ENCODE results near the gene MEGF9. TPM values are rescaled to one million over a fixed set of nuclear protein-coding genes. Genes with fewer than 3 reads are reported as not detected.

MEGF9 gene
- total RNA-seq, 1 donor from 2014 or later = 17.7 TPM

DNA sequence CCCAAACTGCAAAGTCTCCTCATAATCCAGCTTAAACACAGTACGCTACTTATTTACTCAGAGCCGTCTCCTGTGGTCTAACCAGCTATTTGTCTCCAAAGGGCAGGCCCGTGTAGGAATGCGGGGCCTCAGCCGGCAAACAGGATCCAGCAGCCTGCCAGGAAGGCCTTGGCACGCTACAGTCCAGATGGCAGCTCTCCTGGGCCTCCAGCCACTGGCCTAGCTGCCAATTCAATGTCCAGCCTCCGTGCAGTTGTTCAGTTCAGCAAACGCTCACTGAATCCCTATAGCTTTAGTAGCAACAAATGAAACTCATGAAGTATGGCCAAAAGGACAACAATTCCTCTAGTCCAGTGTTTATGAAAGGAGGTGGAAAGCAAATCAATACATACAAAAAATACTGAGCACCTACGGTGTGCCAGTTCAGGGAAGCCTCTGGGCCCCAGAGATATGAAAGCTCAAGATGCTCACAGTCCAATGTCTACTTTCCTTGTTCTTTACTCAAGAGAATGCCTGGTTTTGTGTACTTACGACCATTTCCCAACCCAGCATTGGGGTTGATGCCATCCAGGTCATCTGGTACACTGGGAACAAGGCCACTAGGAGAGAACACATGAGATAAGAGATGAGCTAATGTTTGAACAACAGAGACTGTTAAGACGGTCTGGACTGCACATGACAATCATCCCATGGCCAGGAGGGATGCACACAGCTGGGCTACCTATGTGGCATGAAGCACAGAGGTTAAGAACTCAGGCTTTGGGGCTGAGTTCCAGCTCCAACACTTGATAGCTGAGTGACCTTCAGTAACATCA is 142.6 kb downstream of the MEGF9 start:
- H3K4me3 Mint-ChIP-seq (ENCODE audit: unreplicated experiment) = no peak overlapping the region
- no peaks in the 10 kb centered on the region for H3K27me3 Mint-ChIP-seq (ENCODE audit: low read depth, unreplicated experiment)
- no peaks in the 10 kb centered on the region for H3K9me3 Mint-ChIP-seq (ENCODE audit: unreplicated experiment)
- DNase-seq (ENCODE audit: low read depth) (peak; percentile 91), FAIRE-seq (no peak)
- H3K4me1 Mint-ChIP-seq (ENCODE audit: low read depth, unreplicated experiment) = peaks cover 2% of the 10 kb centered on the region
- H3K79me2 ChIP-seq (ENCODE audit: insufficient read depth, low read length) = peaks cover 49% of the 10 kb centered on the region
- H3K9me3 ChIP-seq (ENCODE audit: insufficient read depth, low read depth, low read length) = no peaks in the 10 kb centered on the region
- peak overlapping the region; percentile 43 for H3K4me2 ChIP-seq (ENCODE audit: low read length)
- peak overlapping the region; percentile 1 for H2AFZ ChIP-seq (ENCODE audit: low read depth, low read length)
- H3K36me3 ChIP-seq (ENCODE audit: insufficient read depth, low read length) = peaks cover 17% of the 10 kb centered on the region
- H3K4me1 ChIP-seq (ENCODE audit: insufficient read depth, low read length) = peaks cover 16% of the 10 kb centered on the region
- H3K36me3 Mint-ChIP-seq (ENCODE audit: low read depth, unreplicated experiment) = peaks cover 5% of the 10 kb centered on the region
- H4K20me1 ChIP-seq (ENCODE audit: insufficient read depth, low read length) = peaks cover 8% of the 10 kb centered on the region
- H3K9ac ChIP-seq (ENCODE audit: low read length) = no peak overlapping the region
- TF ChIP-seq, protein P1, sequence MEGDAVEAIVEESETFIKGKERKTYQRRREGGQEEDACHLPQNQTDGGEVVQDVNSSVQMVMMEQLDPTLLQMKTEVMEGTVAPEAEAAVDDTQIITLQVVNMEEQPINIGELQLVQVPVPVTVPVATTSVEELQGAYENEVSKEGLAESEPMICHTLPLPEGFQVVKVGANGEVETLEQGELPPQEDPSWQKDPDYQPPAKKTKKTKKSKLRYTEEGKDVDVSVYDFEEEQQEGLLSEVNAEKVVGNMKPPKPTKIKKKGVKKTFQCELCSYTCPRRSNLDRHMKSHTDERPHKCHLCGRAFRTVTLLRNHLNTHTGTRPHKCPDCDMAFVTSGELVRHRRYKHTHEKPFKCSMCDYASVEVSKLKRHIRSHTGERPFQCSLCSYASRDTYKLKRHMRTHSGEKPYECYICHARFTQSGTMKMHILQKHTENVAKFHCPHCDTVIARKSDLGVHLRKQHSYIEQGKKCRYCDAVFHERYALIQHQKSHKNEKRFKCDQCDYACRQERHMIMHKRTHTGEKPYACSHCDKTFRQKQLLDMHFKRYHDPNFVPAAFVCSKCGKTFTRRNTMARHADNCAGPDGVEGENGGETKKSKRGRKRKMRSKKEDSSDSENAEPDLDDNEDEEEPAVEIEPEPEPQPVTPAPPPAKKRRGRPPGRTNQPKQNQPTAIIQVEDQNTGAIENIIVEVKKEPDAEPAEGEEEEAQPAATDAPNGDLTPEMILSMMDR (IDR thresholded peaks at IDR 0.05; ENCODE audit: insufficient read depth, low read depth, low read length) = no peak
- no peak for TF ChIP-seq EZH2 (IDR thresholded peaks at IDR 0.05; ENCODE audit: insufficient read depth, low read length)
- no peaks in the 10 kb centered on the region for H3K27me3 ChIP-seq (ENCODE audit: insufficient read depth, low read length)
- no peak overlapping the region for H3K27ac Mint-ChIP-seq (ENCODE audit: unreplicated experiment)
- no peak overlapping the region for H3K4me3 ChIP-seq (ENCODE audit: insufficient read depth, low read depth, low read length)
- H3K27ac ChIP-seq (ENCODE audit: low read depth, low read length) = peak overlapping the region; percentile 41

DNA sequence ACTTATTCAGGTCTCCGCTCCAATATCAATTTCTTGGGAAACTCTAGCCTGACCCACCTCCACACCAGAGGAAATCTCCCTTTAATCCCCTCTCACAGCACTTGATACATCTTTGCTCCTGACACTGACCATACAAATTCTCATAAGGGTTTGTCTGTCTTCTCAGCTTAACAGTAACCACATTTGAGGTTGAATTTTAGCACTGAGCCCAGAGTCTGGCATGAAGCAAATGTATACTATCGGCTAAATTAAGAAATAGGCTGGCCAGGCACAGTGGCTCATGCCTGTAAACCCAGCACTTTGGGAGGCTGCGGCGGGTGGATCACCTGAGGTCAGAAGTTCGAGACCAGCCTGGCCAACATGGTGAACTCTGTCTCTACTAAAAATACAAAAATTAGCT is 144.0 kb downstream of the MEGF9 start:
- Histone ChIP-seq H4K20me1 (ENCODE audit: insufficient read depth, low read length) (peaks cover 12% of the 10 kb centered on the region), H3K36me3 (ENCODE audit: insufficient read depth, low read length) (peaks cover 23% of the 10 kb centered on the region), H3K79me2 (ENCODE audit: insufficient read depth, low read length) (peaks cover 43% of the 10 kb centered on the region), H2AFZ (ENCODE audit: low read depth, low read length) (no peak overlapping the region), H3K9me3 (ENCODE audit: insufficient read depth, low read depth, low read length) (no peaks in the 10 kb centered on the region), H3K27ac (ENCODE audit: low read depth, low read length) (no peak overlapping the region), H3K9ac (ENCODE audit: low read length) (no peak overlapping the region), H3K27me3 (ENCODE audit: insufficient read depth, low read length) (no peaks in the 10 kb centered on the region), H3K4me2 (ENCODE audit: low read length) (no peak overlapping the region), H3K4me1 (ENCODE audit: insufficient read depth, low read length) (peaks cover 16% of the 10 kb centered on the region), H3K4me3 (ENCODE audit: insufficient read depth, low read depth, low read length) (no peak overlapping the region)
- Mint-ChIP-seq H3K9me3 (ENCODE audit: unreplicated experiment) (no peaks in the 10 kb centered on the region), H3K27me3 (ENCODE audit: low read depth, unreplicated experiment) (no peaks in the 10 kb centered on the region), H3K36me3 (ENCODE audit: low read depth, unreplicated experiment) (peaks cover 9% of the 10 kb centered on the region), H3K4me1 (ENCODE audit: low read depth, unreplicated experiment) (peaks cover 2% of the 10 kb centered on the region), H3K27ac (ENCODE audit: unreplicated experiment) (no peak overlapping the region), H3K4me3 (ENCODE audit: unreplicated experiment) (no peak overlapping the region)
- FAIRE-seq = no peak
- TF ChIP-seq, protein P1 (IDR thresholded peaks at IDR 0.05; ENCODE audit: insufficient read depth, low read depth, low read length) = no peak
- TF ChIP-seq EZH2 (IDR thresholded peaks at IDR 0.05; ENCODE audit: insufficient read depth, low read length) = no peak
- no peak for DNase-seq (ENCODE audit: low read depth)

DNA sequence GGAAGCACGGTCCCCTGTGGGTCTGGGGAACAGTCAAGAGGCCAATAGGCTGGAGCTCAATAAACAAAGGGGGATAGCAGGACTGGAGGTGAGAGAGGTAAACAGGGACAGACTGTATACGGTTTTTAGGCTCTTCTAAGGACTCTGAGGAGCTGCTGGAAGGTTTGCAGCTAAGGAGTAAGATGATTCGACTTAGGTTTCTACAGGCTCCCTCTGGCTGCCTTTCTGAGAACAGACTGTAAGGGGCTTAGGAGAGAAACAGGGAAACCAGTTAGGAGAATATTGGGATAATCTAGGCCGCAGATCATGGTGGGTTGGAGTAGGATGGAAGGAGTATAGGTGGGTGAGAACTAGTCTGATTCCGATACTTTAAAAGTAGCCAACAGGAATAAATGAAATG is 144.7 kb downstream of the MEGF9 start:
- H3K36me3 Mint-ChIP-seq (ENCODE audit: low read depth, unreplicated experiment) = peaks cover 12% of the 10 kb centered on the region
- H3K4me3 Mint-ChIP-seq (ENCODE audit: unreplicated experiment) = no peak overlapping the region
- Histone ChIP-seq H3K9me3 (ENCODE audit: insufficient read depth, low read depth, low read length) (no peaks in the 10 kb centered on the region), H3K79me2 (ENCODE audit: insufficient read depth, low read length) (peaks cover 41% of the 10 kb centered on the region), H3K27me3 (ENCODE audit: insufficient read depth, low read length) (no peaks in the 10 kb centered on the region), H4K20me1 (ENCODE audit: insufficient read depth, low read length) (peaks cover 15% of the 10 kb centered on the region), H3K4me1 (ENCODE audit: insufficient read depth, low read length) (peaks cover 16% of the 10 kb centered on the region), H3K36me3 (ENCODE audit: insufficient read depth, low read length) (peaks cover 26% of the 10 kb centered on the region), H3K27ac (ENCODE audit: low read depth, low read length) (no peak overlapping the region), H3K4me3 (ENCODE audit: insufficient read depth, low read depth, low read length) (no peak overlapping the region), H2AFZ (ENCODE audit: low read depth, low read length) (no peak overlapping the region), H3K4me2 (ENCODE audit: low read length) (no peak overlapping the region), H3K9ac (ENCODE audit: low read length) (no peak overlapping the region)
- DNase-seq (ENCODE audit: low read depth) (no peak), FAIRE-seq (no peak)
- H3K27me3 Mint-ChIP-seq (ENCODE audit: low read depth, unreplicated experiment) = no peaks in the 10 kb centered on the region
- H3K4me1 Mint-ChIP-seq (ENCODE audit: low read depth, unreplicated experiment) = peaks cover 2% of the 10 kb centered on the region
- H3K27ac Mint-ChIP-seq (ENCODE audit: unreplicated experiment) = peak overlapping the region; percentile 12
- TF ChIP-seq, protein P1 (IDR thresholded peaks at IDR 0.05; ENCODE audit: insufficient read depth, low read depth, low read length) = no peak
- TF ChIP-seq EZH2 (IDR thresholded peaks at IDR 0.05; ENCODE audit: insufficient read depth, low read length) = no peak
- no peaks in the 10 kb centered on the region for H3K9me3 Mint-ChIP-seq (ENCODE audit: unreplicated experiment)

Data from astrocyte (in vitro differentiated cells and primary cell).